Stimulated activated memory B cell treated with anti-CD40 and anti-IgM and Interleukin-4, amounts not matched to agents 10 μg/mL and 1 μg/mL and 100 μg/mL, for 72 hours (primary cell): Measurements from ENCODE around the gene SLC35E1.

Source experiments
- ATAC-seq: fragments of 150-1000 bp; cut with Tn5 transposase; 2 replicates; pipeline ENCODE4 v1.10.0; 2021
- H3K27ac Mint-ChIP-seq: one replicate; pipeline ENCODE4 v1.8.0; 2022; ENCODE audit warnings: mild to moderate bottlenecking, mixed read lengths
- H3K27me3 Mint-ChIP-seq: one replicate; pipeline ENCODE4 v1.8.0; 2022; ENCODE audit warnings: mixed read lengths
- H3K36me3 Mint-ChIP-seq: one replicate; pipeline ENCODE4 v1.8.0; 2022; ENCODE audit warnings: mixed read lengths
- H3K4me1 Mint-ChIP-seq: one replicate; pipeline ENCODE4 v1.8.0; 2022; ENCODE audit warnings: mixed read lengths
- H3K4me3 Mint-ChIP-seq: one replicate; pipeline ENCODE4 v1.8.0; 2022; ENCODE audit warnings: mild to moderate bottlenecking, moderate library complexity, mixed read lengths
- H3K9me3 Mint-ChIP-seq: one replicate; pipeline ENCODE4 v1.8.0; 2022; ENCODE audit warnings: mixed read lengths

Gene SLC35E1

DNA sequence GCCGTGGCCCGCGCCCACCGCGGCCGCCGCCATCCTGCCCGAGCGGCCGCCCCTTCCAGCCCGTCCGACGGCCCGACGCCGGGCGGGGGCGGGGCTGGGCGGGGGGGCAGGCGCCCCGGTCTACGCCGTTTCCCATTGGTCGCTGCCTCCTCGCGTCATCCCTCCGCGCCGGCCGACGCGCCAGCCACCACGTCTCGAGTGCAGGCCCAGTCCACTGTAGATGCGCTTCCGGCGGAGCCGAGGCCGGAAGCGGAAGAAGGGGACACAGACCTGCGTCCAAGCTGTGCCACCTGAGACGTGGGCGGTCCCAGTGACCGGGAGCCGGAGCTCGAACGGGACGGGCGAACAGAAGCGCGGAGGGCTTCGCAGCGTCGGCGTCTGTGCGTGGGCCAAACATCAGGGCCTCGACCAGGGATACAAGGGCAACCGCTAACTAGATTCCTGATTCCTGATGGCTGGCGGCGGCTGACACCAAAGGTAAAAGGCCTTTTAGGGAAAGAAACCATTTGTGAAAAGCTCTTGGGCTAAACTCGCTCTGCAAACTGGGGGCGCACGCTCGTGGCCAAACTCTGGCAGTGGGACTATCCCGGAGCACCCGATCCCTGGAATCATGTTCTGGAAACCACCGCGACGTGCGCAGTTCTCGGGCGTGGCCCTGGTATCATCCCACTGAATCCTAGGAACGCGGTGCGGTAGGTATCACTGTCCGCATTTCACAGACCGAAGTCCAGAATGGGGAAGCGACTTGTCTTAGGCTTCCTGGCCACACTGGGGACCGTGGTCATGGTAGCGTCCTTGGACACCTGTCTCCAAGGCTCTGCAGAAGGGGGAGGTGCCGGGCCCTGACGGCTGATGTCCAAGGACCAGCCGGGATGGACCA is at the start of gene SLC35E1:
TSS of gene SLC35E1 (minus strand) at position 84 of the 880 bp plus-strand sequence. CDS start at position 33, 51 bp downstream.
- no peaks in the 10 kb centered on the region for H3K27me3 Mint-ChIP-seq
- peaks cover 26% of the 10 kb centered on the region for H3K36me3 Mint-ChIP-seq
- H3K27ac Mint-ChIP-seq = peak within 1 kb of the TSS; percentile 88
- ATAC-seq = peak; percentile 96
- H3K9me3 Mint-ChIP-seq = no peaks in the 10 kb centered on the region
- peaks cover 59% of the 10 kb centered on the region for H3K4me1 Mint-ChIP-seq
- H3K4me3 Mint-ChIP-seq = peak within 1 kb of the TSS; percentile 86

DNA sequence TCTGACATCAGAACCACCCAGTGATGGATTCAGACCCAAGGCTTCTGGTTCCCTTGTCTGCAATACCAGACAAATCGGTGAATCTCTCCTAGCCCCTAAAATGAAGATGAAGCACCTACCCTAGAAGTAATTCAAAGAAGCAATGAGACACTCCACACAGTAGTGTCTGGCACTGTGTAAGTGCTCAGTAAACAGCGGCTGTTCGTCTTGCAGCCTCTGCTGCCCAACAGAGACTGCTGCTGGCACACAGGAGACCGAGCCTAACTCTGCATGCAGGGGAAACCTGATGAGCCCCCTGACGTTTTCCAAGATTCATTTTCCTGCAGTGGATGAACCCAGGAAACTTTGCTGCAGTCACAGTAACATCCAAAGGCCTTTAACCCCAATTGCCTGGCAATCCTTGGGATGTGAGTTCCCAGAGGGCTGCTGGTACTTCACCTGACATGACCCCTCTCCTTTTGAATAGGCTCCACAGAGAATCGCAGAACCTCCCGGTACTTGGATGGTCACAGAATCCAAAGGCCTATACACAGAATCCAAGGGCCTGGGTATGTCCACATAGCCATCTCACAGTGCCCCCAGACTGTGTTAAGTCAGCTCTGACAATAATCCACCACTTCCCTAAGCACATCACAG is 49.1 kb upstream of the SLC35E1 start:
- Mint-ChIP-seq H3K9me3 (no peaks in the 10 kb centered on the region), H3K27ac (peak overlapping the region; percentile 7), H3K4me1 (peaks cover 94% of the 10 kb centered on the region), H3K36me3 (peaks cover 9% of the 10 kb centered on the region), H3K4me3 (no peak overlapping the region), H3K27me3 (no peaks in the 10 kb centered on the region)
- ATAC-seq = no peak

DNA sequence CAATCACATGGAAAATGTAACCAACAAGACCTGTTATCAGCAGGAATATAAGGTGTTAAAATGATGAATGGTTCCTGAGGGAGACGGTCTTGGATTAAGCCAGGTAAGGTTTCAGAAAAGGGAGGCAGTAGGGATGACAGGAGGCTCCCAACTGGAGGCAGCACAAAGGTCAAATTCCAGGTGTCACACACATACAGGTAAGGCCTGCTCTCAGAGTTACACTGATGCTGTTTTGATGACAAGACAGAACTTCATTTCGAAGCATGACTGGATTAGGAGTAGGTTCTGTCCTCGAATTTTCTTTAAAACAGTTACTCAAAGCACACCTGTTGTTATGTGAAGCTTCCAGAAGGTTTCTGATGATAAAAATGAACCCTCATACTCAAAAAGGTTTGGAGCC is 48.4 kb upstream of the SLC35E1 start:
- H3K36me3 Mint-ChIP-seq = peaks cover 4% of the 10 kb centered on the region
- no peaks in the 10 kb centered on the region for H3K27me3 Mint-ChIP-seq
- H3K4me1 Mint-ChIP-seq = peaks cover 94% of the 10 kb centered on the region
- peak overlapping the region; percentile 5 for H3K27ac Mint-ChIP-seq
- H3K4me3 Mint-ChIP-seq = no peak overlapping the region
- no peak for ATAC-seq
- H3K9me3 Mint-ChIP-seq = no peaks in the 10 kb centered on the region

DNA sequence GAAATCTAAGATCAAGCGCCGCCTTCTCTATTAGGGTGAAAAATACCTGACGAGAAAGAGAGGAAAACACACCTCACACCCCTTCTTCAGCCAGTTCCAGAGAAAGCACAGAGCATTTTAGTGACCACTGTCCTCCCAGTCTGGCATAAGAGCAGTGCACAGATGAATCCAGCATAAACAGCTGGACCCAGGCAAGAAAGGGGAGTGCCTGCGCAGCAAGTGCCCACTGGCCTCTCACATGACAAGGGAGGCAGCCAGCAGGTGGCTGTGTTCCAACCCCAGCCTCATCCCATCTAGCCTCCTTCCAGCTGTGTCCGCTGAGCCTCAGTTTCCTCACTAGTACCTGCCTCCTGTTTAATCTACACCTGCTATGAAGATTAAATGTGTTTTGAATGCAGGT is 47.8 kb upstream of the SLC35E1 start:
- no peaks in the 10 kb centered on the region for H3K36me3 Mint-ChIP-seq
- ATAC-seq = no peak
- H3K27ac Mint-ChIP-seq = no peak overlapping the region
- H3K9me3 Mint-ChIP-seq = no peaks in the 10 kb centered on the region
- no peak overlapping the region for H3K4me3 Mint-ChIP-seq
- no peaks in the 10 kb centered on the region for H3K27me3 Mint-ChIP-seq
- H3K4me1 Mint-ChIP-seq = peaks cover 94% of the 10 kb centered on the region

DNA sequence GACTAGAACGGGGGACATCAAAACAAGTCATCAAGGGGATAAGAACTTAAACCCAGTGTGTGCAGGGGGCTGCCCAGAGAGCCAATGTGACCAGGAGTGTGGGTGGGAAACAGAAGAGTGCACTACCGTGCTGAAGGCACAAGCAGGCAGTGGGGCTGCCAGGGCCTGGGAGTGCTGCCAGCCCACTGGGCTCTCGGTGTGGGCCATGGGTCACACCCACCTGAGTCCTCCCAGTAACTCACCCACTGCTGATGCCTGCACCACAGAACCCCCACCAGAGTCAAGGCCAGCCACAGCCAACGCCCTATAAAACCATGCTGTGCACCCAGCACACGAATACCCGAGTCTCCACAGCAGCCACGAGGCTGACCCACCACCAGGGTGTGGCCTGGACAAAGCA is 47.2 kb upstream of the SLC35E1 start:
- Mint-ChIP-seq H3K4me3 (peak overlapping the region; percentile 27), H3K4me1 (peaks cover 98% of the 10 kb centered on the region), H3K27me3 (no peaks in the 10 kb centered on the region), H3K9me3 (no peaks in the 10 kb centered on the region), H3K36me3 (no peaks in the 10 kb centered on the region), H3K27ac (peak overlapping the region; percentile 30)
- peak; percentile 31 for ATAC-seq

DNA sequence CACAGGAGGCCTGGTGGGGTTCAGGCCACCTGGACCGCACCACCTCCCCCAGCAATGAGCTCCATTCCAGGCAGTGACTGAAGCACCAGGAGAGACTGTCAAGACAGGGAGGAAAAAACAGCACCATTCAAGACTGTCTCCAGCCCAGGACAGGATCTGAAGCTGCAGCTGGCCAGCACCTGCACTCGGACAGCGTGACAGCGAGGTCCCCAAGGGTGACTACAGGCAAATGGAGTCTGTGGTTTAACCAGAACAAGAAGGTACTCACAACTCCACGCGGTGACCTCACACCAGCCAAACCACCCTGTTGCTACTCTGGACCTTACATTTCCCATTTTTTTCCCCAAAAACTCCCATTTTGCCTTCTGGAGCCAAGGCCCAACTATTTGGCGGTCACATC is 46.0 kb upstream of the SLC35E1 start:
- ATAC-seq = no peak
- Mint-ChIP-seq H3K4me3 (peak overlapping the region; percentile 47), H3K4me1 (peaks cover 89% of the 10 kb centered on the region), H3K9me3 (no peaks in the 10 kb centered on the region), H3K27me3 (no peaks in the 10 kb centered on the region), H3K27ac (peak overlapping the region; percentile 30), H3K36me3 (no peaks in the 10 kb centered on the region)

DNA sequence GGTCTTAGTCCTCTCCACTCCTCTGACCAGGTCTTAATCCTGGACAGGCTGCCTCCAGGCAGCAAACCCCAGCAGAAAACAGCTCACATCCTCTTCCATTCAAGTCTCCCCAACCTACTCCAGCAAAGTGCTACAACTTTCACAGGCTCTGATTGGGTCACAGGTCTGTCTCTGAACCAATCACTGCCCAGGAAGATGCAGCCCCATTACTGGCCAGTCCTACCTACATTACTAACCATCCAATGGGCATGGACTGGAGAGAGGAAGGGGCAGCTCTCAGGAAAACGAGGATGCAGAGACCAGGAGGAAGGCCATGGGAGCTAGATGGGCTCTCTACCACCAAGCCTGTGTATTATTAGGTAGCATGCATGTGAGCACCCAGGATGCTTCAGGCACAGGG is 43.6 kb upstream of the SLC35E1 start:
- H3K27me3 Mint-ChIP-seq = no peaks in the 10 kb centered on the region
- H3K27ac Mint-ChIP-seq = peak overlapping the region; percentile 30
- H3K4me3 Mint-ChIP-seq = no peak overlapping the region
- ATAC-seq = no peak
- no peaks in the 10 kb centered on the region for H3K9me3 Mint-ChIP-seq
- no peaks in the 10 kb centered on the region for H3K36me3 Mint-ChIP-seq
- H3K4me1 Mint-ChIP-seq = peaks cover 88% of the 10 kb centered on the region

DNA sequence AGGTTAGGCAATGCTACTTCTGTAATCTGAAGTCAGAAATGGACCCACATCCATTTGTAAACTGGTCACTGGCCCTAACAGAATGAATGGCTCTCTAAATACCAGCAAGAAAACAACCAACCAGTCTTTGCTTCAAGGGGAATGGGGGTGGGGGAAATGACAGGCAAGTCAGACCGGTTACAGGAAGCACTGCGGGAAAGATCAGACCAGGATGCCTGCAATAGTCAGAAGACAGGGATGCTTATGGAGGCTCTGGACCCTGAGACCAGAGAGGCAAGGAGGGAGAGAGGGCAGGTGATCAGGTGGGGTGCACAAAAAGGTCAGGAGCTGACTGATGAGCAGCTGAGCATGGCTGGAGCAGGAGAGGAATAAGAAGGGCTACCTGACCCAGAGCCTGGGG is 42.7 kb upstream of the SLC35E1 start:
- no peaks in the 10 kb centered on the region for H3K9me3 Mint-ChIP-seq
- H3K4me1 Mint-ChIP-seq = peaks cover 84% of the 10 kb centered on the region
- no peaks in the 10 kb centered on the region for H3K27me3 Mint-ChIP-seq
- H3K27ac Mint-ChIP-seq = peak overlapping the region; percentile 30
- no peak overlapping the region for H3K4me3 Mint-ChIP-seq
- no peak for ATAC-seq
- no peaks in the 10 kb centered on the region for H3K36me3 Mint-ChIP-seq

DNA sequence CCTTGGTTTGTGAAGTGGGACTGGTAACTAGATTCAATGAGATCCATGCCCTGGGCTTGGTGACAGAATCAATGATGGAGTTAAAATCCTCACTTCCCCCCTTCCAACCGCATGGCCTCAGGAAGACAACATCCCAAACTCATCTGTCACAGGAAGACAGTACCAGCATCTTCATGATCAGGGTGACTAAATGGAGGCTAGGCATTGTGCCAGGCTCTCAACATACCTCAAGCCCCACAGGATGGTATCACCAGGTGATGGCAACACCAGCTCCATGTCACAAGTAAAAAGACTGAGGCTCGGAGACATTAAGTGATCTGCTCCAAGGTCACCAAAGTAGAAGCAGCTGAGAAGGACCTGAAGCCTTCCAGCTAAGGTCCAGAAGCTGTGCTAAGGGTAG is 41.6 kb upstream of the SLC35E1 start:
- Mint-ChIP-seq H3K27me3 (no peaks in the 10 kb centered on the region), H3K4me1 (peaks cover 75% of the 10 kb centered on the region), H3K9me3 (no peaks in the 10 kb centered on the region), H3K27ac (no peak overlapping the region), H3K4me3 (no peak overlapping the region), H3K36me3 (no peaks in the 10 kb centered on the region)
- ATAC-seq = no peak

DNA sequence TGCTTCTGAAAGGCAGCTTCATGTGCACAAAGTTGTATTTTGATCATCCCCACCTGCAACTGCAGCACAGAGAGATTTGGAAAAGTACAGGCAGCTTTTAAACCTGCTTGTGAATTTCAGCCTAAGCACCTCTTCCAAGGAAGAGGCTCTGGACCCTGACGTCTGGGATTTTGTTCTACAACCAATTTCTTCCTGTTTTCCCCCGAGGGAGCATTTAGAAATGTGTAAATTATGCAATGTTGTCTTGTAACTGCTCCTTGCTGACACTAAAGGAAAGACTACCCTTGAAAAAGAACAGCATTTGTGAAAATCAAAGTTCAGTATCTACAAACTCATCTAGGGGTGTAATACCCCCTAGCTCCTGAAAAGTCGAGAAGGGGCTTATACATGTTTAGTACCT is 40.4 kb upstream of the SLC35E1 start:
- H3K9me3 Mint-ChIP-seq = no peaks in the 10 kb centered on the region
- H3K27me3 Mint-ChIP-seq = no peaks in the 10 kb centered on the region
- H3K4me1 Mint-ChIP-seq = peaks cover 75% of the 10 kb centered on the region
- H3K36me3 Mint-ChIP-seq = no peaks in the 10 kb centered on the region
- no peak overlapping the region for H3K4me3 Mint-ChIP-seq
- ATAC-seq = no peak
- H3K27ac Mint-ChIP-seq = no peak overlapping the region

DNA sequence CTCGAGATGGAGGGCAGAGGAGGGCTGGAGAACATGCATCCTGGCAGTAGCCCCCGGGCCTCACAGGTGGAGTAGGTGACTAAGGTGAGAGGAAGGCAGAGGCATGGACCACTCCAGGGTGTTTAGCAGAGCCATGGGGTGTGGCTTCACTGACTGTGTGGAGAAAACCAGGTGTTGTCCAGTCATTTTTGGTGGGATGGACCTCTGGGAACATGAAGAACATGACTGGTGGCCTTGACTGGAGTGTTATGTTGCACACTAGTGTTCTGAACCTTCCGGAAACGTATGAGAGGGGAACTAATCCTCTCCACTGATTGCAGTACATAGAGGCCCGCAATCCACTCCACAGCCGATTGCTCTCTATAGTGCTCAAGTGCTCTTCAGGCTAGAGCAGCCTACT is 38.9 kb upstream of the SLC35E1 start:
- peaks cover 68% of the 10 kb centered on the region for H3K4me1 Mint-ChIP-seq
- H3K27me3 Mint-ChIP-seq = no peaks in the 10 kb centered on the region
- no peaks in the 10 kb centered on the region for H3K36me3 Mint-ChIP-seq
- no peaks in the 10 kb centered on the region for H3K9me3 Mint-ChIP-seq
- H3K27ac Mint-ChIP-seq = no peak overlapping the region
- ATAC-seq = no peak
- H3K4me3 Mint-ChIP-seq = no peak overlapping the region

DNA sequence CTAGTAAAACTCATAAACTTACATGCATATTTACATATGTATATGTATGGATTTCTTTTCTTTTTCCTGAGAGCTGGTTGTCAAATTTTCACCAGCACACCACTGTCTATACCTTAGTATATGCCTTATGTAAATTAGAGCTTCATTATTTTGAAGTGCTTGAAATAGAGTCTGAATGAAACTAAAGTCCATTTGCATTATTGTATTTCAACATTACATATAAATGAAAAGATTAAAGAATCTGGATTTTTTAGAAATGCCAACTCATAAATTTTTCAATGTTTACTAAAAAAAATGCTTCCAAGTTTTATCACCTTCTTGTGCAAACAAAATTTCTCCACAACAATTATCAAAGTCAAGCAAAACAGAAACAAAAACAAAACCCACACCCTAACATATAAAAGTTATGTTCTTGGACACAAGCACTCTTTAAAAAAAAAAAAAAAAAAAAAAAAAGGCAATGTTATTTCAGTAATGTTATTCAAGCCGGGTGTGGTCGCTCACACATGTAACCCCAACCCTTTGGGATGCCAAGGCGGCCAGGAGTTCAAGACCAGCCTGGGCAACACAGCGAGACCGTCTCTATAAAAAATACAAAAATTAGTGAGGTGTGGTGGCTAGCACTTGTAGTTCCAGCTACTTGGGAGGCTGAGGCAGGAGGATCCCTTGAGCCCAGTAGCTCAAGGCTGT is 37.4 kb upstream of the SLC35E1 start:
- Mint-ChIP-seq H3K27ac (no peak overlapping the region), H3K9me3 (no peaks in the 10 kb centered on the region), H3K36me3 (peaks cover 5% of the 10 kb centered on the region), H3K4me3 (no peak overlapping the region), H3K27me3 (no peaks in the 10 kb centered on the region), H3K4me1 (peaks cover 68% of the 10 kb centered on the region)
- ATAC-seq = no peak

DNA sequence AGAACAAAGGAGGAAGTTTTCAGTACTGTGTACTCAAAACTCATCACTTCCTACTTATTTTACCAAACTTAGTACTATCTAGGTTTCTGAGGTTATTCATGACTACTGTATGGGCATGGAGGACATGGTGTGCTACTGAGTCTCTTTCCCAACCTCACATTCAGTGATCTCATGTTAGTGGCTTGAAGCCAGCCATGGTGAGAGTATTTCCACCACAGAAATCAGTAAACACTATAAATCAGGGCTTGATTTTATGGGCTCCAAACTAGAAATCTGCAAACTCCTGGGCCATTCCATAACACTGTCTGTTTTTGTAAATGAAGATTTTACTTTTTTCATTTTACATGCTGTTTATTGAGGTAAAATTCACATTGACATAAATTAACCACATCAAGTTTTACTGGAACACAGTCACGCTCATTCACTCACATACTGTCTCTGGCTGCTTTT is 36.1 kb upstream of the SLC35E1 start:
- H3K9me3 Mint-ChIP-seq = no peaks in the 10 kb centered on the region
- peaks cover 5% of the 10 kb centered on the region for H3K36me3 Mint-ChIP-seq
- ATAC-seq = peak; percentile 76
- H3K27me3 Mint-ChIP-seq = no peaks in the 10 kb centered on the region
- peak overlapping the region; percentile 77 for H3K27ac Mint-ChIP-seq
- no peak overlapping the region for H3K4me3 Mint-ChIP-seq
- H3K4me1 Mint-ChIP-seq = peaks cover 73% of the 10 kb centered on the region

DNA sequence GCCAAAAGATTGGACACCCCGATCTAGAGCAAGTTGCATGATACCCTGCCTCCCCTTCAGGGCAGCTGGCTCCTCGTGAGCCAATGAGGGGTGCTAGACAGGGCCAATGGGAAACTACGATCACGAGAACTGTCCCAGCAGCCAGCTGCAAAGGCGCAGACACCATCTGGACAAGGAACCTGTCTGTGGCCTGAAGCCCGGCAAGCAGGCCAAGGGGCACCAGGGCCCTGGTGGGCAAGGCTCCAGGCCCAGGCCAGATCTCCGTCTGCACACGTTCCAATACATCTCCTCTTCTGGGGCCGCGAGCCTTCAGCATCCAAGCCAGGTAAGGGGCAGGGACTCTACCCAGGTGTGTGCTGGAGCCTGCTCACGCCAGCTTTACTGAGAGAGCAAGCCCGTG is 35.6 kb upstream of the SLC35E1 start:
- no peak for ATAC-seq
- Mint-ChIP-seq H3K9me3 (no peaks in the 10 kb centered on the region), H3K4me3 (no peak overlapping the region), H3K27ac (peak overlapping the region; percentile 77), H3K27me3 (no peaks in the 10 kb centered on the region), H3K36me3 (peaks cover 5% of the 10 kb centered on the region), H3K4me1 (peaks cover 69% of the 10 kb centered on the region)

DNA sequence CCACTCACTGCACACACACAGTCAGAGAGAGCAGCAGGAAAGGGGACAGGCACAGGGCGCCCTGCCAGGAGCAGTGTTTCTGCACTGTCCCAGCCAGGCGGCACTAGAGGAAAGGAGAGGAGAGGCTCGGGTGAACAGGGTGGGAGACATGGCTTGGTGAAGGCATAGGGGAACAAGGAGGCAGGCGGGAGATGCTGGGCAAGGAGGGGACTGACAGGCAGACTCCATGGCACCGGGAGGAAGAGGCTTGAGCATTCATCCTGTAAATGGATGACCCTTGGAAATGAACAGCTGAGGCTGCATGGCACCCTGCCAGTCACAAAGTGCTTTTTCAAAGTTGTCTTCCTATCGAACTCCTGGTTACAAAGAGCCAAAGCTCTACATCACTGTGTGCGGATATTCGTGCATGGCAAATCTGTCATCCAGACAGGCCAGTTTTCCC is 33.4 kb upstream of the SLC35E1 start:
- Mint-ChIP-seq H3K9me3 (no peaks in the 10 kb centered on the region), H3K27me3 (no peaks in the 10 kb centered on the region), H3K36me3 (peaks cover 5% of the 10 kb centered on the region), H3K4me3 (no peak overlapping the region), H3K27ac (peak overlapping the region; percentile 72), H3K4me1 (peaks cover 62% of the 10 kb centered on the region)
- no peak for ATAC-seq
